Ovary (tissue), 3 donors: ENCODE data around the gene ABHD16B.

Source experiments
- CTCF ChIP-seq, 3 donors: fragments of 450-650 bp in 2 of 3; fragments of 200-600 bp in 1 of 3; IDR thresholded peaks; one replicate each; pipeline versions ENCODE4 v1.5.1 to v1.8.0; 2016 to 2022; ENCODE audit warnings: antibody characterized with exemption in 3 of 3, mild to moderate bottlenecking in 1 of 3
- POLR2A ChIP-seq: fragments of 450-650 bp; IDR thresholded peaks from one replicate; pipeline ENCODE4 v1.6.1; 2017; ENCODE audit warnings: antibody characterized with exemption, mild to moderate bottlenecking, moderate library complexity
- donor health status: DM: no; HTN: no; CAD: no.

- no peak for TF ChIP-seq CTCF (IDR thresholded peaks at IDR 0.05)
- TF ChIP-seq POLR2A: no peak
These were observed 810 bp upstream of the ABHD16B start for GRCh38 chr20:63860325-63861051.
